GM18519 (cell line): ENCODE results near the gene CDT1.

Experiments
- ATAC-seq: cut with Tn5 transposase; IDR thresholded peaks from one replicate; pipeline ENCODE4 v1.9.1; 2021; ENCODE audit warnings: mild to moderate bottlenecking, moderate library complexity; ENCODE audit not compliant: unreplicated experiment, low FRiP score

The CDT1 gene

DNA sequence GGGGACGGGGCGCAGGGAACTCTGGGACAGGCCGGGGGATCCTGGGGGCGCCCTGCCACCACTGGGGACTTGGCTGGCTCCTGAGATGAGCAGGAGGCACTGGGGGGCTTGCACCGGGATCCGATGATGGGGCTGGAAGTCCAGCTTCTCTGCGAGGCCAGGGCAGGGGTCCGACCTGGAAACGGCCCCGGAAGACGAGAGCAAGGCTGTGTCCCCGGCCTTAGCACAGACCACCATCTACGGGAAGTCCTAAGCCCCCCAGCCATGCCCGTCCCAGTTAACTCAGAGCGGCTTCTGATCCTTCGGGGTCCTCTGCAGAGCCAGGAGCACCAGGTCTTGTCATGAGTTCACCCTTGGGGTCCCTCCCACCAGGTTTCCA lies 573 bp downstream of the CDT1 start:
- no peak for ATAC-seq

DNA sequence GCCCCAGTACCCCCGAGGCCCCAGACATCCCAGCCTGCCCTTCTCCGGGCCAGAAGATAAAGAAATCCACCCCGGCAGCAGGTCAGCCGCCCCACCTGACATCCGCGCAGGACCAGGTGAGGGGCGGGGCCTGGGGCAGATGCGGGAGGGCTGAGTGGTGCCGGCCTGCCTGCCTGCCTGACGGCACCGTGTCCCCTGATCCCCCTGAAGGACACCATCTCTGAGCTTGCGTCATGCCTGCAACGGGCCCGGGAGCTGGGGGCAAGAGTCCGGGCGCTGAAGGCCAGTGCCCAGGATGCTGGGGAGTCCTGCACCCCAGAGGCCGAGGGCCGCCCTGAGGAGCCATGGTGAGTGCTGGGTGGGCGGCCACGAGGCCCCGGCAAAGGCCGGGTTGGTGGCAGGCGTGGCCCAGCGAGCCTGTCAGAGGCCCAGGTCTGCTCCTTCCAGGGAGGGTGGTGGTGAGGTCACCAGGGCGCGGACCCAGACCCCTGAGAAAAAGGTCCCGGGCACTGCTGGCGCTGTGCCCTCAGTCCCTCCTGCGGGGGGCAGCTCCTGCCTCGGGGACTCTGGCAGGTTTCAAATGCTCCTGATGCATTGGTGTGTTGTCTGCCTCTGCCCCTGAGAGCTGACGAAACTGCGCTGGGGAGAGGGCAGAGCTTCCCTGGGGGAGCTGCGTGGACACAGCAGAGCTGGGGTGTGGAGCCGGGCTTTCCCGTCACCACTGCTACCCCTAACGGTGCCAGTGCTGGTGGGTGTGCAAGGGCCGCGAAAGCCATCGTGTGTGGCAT lies 1.2 kb downstream of the CDT1 start:
- no peak for ATAC-seq

DNA sequence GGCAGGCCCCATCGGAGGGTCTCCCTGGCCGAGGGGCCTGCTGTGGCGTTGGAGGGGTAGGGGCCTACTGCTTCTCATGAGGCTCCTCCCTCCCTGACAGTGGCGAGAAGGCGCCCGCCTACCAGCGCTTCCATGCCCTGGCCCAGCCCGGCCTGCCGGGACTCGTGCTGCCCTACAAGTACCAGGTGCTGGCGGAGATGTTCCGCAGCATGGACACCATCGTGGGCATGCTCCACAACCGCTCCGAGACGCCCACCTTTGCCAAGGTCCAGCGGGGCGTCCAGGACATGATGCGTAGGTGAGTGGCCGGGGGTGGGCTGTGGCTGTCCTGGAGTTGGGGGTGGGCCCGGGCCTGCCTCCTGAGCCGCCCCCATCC lies 1.7 kb downstream of the CDT1 start:
- ATAC-seq = no peak

DNA sequence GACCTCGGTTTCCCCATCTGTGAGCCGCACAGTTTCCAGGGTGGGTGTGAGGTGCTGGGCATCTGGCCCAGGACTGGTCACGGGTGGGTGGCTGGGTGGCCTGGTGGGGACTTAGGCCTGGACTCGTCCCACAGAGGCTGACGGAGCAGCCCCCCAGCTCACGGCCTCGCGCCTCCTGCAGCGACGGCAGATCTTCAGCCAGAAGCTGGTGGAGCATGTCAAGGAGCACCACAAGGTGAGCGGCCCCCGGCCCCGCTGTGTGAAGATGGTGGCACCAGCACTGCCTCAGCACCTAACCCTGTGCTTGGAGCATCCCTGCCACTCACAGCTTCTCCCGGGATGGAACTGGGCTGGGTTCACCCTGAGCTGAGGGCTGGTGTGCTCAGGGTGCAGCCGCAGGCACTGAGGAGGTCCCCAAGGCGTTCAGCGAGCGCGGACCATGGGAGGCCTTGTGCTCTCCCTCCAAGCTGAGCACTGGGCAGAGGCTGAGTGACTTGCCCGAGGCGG lies 2.4 kb downstream of the CDT1 start:
- ATAC-seq = no peak

DNA sequence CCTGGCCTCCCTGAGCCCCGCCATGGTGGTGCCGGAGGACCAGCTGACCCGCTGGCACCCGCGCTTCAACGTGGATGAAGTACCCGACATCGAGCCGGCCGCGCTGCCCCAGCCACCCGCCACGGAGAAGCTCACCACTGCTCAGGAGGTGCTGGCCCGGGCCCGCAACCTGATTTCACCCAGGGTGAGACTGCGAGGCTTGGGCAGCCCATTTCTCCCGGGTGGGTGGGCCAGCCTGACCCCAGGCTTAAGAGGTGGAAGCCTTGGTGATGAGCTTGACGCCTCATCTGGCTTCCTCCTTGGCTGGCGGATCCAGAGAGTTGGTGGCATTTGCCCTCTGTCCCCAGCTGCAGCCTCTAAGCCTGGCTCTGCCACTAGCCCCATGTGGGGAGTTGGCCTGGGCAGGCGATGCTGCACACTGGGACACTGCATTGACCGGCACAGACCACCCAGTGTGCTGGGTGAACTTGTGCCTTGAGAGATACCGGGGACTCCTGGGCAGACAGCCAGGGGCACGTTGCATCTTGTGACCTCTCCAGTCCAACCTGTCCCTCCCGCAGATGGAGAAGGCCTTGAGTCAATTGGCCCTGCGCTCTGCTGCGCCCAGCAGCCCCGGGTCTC lies 3.0 kb downstream of the CDT1 start:
- no peak for ATAC-seq

DNA sequence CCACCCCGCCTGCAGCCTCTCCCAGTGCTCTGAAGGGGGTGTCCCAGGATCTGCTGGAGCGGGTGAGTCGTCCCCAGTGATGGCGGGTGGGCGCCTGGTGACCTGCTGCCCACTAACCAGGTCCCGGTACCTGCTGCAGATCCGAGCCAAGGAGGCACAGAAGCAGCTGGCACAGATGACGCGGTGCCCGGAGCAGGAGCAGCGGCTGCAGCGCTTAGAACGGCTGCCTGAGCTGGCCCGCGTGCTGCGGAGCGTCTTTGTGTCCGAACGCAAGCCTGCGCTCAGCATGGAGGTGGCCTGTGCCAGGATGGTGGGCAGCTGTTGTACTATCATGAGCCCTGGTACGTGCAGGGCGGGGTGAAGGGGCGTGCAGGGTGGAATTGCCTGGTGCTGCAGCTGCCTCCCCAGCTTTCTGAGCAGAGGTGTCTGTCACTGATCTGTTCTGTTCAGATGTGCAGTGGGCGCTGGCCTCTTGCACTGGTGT lies 3.6 kb downstream of the CDT1 start:
- no peak for ATAC-seq

DNA sequence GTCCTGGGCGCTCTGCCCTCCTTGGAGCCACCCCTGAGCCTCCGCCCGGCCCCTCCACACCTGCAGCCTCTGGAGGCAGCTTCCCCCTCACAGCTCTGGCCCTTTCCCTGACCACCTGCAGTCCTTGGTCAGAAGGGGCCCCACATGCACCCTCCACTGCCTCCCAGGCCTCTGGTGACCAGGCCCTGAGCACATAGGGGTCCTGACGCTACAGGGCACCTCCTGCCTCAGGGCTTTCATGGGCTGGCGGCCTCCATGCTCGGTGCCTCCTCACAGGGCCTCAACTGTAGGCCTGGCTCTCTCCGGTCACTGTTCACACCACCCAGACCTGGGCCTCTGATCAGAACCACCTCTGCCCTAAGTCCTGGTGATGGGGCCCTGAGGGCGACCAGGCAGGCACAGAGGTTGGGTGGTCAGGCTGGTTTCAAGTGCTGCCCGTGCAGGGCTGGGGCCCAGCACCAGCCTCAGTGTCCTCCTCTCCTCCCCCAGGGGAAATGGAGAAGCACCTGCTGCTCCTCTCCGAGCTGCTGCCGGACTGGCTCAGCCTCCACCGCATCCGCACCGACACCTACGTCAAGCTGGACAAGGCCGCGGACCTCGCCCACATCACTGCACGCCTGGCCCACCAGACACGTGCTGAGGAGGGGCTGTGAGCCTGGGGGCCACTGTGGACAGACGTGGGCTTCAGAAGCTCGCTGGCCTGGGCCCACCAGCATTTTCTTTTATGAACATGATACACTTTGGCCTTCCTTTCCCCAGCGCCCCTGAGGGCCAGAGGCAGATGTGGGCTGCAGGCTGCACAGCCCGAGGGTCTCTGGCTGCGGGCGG lies 4.3 kb downstream of the CDT1 start:
- no peak for ATAC-seq

DNA sequence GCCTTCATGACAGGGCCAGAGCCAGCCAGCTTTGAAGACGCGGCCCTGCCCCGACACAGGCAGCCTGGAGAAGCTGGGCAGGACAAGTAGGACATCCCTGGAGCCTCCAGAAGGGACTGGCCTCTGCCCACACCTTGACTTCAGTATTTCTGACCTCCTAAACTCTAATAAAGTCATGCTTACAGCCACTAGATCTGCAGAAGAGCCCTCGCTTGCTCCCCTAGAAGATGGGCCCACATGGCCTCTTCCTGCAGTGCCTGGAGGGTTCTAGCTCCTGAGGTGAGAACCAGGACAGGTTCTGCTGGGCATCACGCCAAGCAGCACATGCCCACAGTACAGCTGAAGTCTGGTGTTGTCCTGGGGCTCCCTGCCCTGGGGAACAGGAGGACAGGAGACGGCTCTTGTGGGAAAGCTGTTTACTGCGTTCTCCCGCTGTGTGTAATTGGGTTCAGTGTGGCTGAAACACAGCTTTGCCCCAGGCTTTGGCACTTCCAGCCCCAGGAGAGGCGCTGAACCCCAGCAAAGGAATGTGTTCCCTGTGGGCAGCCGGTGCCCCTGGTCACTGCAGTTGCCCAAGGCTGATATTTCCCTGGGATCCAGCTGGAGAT lies 5.6 kb downstream of the CDT1 start:
- ATAC-seq = no peak

DNA sequence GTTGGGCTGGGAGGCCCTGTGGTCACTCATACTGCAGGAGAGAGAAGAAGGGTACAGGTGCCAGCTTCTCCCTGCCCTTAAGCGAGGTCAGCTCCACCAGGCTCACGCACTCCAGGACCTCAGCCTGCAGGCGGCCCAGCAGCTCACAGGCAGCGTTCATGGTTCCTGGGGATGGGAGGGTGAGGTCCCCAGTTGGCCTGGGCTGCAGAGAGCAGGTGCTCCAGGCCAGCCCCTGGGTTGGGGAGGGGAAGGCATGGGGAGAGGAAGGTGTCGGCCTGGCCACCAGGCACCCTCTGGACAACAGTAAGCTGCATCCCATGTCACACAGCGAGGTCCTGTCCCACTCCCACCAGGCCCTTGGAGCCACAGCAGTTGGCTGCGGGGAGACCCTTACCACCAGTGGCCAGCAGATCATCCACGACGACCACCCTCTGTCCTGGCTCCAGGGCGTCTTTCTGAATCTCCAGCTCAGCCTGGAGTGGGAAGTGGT lies 6.1 kb downstream of the CDT1 start:
- ATAC-seq = no peak

DNA sequence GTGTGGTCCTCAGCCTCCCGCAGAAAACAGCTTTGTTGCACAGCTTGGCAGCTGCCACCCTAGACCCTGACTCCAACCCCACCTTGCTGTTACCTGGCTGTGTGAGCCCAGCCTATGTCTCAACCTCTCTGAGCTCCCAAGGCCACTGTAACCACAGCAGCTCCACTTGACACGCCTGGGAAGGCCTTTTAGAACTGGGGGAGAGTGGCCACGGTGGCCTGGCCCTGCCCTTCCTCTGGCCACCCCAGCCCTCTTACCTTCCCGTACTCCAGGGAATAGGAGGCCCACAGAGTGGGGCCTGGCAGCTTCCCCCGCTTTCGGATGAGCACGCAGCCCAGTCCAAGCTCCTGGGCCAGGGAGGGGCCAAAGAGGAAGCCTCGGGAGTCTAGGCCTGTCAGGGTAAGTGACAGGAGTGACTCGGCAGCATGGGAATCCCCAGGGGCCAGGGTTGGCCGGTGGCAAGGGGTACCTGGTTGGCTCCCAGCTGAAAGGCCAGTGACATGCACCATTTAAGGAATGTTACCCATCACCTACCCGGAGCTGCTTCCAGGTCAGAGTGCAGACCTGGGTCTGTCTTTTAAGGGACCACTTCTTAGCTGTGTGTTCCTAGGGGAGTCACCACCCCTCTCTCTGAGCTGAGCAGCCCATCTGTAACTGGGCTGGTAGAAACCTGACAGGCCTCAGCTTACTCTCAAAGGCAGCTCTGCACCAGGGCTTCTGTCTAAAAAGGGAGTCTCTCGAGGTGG lies 6.8 kb downstream of the CDT1 start:
- ATAC-seq = no peak

DNA sequence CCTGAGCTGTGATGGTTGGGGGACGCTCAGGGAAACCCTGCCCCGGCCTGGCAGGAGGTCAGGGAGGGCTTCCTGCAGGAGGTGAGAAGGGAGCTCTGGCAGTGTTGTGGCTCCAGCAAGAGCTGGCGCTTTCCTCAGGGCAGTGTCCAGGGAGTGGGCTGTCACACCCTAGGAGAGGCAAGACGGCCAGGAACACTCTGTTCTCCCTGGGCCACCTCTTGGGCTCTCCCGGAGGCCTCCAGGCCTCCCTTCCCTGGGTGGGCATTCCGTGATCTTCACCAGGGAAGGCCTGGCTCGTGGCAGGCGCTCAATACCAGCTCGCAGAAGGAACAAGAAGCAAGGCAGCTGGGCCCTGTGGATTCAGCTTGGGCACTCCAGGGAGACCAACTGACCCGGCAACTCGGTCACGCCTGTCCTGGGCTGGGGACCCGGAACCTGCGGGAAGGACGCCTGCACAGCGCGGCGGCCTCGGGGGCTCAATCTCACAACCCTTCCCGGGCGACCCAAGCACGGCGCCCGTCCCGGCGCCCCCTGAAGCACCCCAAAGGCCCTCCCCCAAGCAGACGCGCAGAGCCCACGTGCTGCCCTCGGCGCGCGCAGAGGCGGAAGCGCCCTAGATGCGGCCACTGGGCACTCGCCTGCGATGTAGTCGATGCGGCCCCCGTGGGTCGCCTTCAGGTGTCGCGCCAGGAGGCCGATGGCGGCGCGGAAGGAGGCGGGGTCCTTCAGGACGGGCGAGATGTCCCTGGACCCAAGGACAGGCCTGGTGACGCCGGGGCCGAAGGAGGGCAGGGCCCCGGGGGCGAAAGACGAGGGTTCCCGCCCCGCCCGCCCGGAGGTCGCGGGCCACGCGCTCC lies 7.6 kb downstream of the CDT1 start:
- peak; percentile 24 for ATAC-seq

DNA sequence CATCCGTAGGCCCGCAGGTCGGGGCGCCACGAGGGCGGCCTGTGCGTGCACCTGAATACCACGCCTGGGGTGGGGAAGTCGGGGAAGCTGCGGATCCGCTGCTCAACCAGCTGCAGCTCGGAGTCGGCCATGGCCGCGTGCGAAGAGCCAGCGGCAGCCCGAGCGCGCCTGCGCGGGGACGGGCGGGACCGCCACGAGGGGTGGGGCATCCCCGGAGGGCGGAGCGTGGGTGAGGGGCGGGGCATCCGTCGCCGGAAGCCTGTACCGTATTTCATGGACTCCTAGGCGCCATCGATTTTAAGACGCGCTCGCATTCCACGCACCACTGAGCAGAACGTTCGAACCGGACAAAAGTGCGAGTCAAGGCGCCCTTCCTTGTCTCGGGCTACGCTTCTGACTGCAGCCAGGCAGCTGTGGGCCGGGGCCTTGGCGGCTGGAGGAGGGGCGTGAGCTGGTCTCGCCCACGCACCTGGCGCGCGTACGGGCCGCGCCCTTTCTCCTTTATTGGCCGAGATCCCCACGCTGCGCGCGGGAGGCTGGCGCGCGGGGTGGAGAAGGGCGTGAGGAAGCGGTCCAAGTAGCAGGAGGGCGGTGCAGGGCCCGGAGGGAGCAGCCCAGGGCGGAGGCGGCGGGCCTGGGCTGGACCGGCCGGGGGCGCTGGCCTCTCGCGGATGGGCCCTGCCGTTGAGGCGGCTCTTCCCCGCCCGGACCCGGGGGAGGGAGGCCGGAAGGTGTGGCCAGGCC lies 8.4 kb downstream of the CDT1 start, which contains the start of gene APRT:
Gene APRT, minus strand, starts transcription at position 160 of the 744 bp plus-strand sequence. Its CDS starts 29 bp downstream, at position 131.
- ATAC-seq = peak; percentile 39

DNA sequence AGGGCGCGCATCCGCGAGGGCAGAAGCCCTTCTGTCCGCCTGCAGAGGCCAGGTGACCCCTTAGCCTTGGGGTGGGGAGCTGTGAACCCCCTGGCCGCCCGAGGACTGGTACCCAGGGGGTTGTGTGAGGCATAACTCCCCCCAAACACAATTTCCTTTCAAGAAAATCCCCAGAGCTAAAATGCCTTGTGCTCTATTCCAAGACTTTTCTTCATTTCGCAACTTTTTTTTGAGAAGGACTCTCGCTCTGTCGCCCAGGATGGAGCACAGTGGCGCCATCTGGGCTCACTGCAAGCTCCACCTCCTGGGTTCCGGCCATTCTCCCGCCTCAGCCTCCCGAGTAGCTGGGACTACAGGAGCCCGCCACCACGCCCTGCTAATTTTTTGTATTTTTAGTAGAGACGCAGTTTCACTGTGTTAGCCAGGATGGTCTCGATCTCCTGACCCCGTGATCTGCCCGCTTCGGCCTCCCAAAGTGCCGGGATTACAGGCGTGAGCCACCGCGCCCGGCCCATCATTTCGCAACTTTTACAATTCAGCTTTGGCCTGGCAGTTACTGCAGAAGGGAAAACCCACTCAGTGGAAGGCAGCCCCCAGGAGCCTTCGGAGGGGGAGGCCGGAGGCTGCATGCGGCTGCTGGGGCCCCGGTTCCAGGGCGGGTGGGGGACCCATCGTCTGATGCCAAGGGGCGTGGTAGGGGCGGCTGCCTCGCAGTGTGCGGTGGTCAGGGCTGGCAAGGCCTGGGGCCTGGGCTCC lies 9.1 kb downstream of the CDT1 start:
- ATAC-seq = no peak

DNA sequence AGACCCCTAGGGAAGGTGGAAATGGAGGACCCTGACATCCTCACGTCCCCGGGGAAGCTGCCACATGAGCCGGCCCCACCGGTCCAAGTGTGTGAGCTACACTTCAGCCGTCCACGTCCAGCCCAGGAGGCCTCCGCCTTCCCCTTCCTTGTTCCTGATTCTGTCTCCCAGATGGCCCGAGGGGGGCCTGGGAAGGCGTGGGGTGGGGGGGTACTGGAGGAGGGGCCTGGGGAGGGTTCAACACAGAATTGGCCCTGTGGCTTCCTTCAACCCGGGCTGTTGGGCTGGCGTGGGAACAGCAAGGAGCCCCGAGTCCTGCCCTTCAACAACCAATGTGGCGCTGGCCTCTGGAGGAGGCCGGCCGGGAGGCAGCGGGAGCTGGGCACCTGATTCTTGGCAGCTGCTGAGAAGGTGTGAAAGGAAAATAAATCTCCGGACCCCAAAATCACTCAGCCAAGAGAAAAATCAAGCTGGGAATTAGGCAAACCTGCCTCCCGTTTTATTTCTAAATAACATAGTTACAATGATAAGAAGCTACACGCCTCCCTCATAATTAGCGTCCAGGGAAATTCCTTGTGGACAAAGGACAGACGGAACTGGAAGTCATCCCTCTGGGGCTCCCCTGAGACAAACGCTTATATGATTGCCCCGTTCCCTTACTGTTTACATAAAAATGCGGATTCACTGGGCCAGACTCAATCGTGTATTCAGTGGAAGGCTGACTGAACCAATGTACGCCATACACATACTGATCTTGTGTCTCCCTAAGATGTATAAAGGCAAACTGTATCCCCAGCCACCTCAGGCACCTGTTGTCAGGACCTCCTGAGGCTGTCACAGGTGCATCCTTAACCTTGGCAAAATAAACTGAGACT lies 9.9 kb downstream of the CDT1 start:
- ATAC-seq = no peak

DNA sequence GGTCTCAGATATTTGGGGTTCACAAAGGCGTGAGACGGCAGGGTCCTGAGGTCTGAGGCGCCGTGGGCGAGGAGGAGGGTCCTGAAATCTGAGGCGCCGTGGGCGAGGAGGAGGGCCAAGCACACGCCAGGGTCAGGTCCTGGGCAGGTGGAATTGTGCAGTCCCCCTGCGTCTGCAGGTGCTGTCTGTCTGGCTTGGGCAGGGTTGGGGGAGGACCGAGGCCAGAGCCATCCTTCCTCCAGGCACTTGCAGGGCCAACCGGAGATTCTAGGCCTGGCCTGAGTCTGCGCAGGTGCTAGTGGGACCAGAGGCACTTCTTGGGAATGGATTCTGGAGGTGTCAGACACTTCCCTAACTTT lies 10.5 kb downstream of the CDT1 start:
- ATAC-seq = no peak

DNA sequence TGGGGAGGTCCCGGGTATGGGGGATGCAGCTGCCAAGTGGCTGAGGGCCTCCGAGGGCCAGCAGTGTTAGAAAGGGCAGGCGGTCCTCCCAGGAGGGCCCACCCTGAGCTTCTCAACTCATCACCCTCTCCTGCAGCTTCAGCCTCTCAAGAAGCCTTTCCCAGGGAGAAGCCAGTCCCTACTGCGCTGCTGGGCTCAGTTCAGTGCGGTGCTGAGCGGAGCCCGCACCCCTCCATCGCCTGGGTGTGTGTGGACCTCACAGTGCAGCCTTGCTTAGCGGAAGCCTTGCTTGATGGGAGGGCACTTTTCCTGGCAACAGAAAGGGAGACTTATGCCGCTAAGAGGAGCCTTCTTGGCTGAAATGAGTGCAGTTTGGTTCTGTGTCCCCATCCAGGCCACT lies 11.6 kb downstream of the CDT1 start:
- no peak for ATAC-seq
